GM12865 (cell line): ENCODE data around the gene UMODL1.

Experiments
- DNase-seq: peaks from one replicate; pipeline ENCODE4 v3.0.0; 2010; ENCODE audit warnings: low read depth
- H3K4me3 ChIP-seq: 2 replicates; pipeline ENCODE4 v1.5.1; 2011; ENCODE audit warnings: mild to moderate bottlenecking, low read depth, low read length, control low read depth
- TF ChIP-seq, protein P1 (sequence below): IDR thresholded peaks from 2 replicates; pipeline ENCODE4 v1.5.1; 2011; ENCODE audit warnings: low read length, control low read depth, low read depth, inconsistent platforms; ENCODE audit not compliant: insufficient read depth; ENCODE audit errors: missing control alignments

Gene UMODL1

GRCh38 chr21:42089665-42090310 is 18.7 kb downstream of the UMODL1 start:
- H3K4me3 ChIP-seq = no peak overlapping the region
- TF ChIP-seq, protein P1, sequence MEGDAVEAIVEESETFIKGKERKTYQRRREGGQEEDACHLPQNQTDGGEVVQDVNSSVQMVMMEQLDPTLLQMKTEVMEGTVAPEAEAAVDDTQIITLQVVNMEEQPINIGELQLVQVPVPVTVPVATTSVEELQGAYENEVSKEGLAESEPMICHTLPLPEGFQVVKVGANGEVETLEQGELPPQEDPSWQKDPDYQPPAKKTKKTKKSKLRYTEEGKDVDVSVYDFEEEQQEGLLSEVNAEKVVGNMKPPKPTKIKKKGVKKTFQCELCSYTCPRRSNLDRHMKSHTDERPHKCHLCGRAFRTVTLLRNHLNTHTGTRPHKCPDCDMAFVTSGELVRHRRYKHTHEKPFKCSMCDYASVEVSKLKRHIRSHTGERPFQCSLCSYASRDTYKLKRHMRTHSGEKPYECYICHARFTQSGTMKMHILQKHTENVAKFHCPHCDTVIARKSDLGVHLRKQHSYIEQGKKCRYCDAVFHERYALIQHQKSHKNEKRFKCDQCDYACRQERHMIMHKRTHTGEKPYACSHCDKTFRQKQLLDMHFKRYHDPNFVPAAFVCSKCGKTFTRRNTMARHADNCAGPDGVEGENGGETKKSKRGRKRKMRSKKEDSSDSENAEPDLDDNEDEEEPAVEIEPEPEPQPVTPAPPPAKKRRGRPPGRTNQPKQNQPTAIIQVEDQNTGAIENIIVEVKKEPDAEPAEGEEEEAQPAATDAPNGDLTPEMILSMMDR = no peak
- DNase-seq = no peak

- no peak for DNase-seq
- no peak overlapping the region for H3K4me3 ChIP-seq
- TF ChIP-seq, protein P1 = no peak
Observed at GRCh38 chr21:42091899-42092508, 20.9 kb downstream of the UMODL1 start.

DNA sequence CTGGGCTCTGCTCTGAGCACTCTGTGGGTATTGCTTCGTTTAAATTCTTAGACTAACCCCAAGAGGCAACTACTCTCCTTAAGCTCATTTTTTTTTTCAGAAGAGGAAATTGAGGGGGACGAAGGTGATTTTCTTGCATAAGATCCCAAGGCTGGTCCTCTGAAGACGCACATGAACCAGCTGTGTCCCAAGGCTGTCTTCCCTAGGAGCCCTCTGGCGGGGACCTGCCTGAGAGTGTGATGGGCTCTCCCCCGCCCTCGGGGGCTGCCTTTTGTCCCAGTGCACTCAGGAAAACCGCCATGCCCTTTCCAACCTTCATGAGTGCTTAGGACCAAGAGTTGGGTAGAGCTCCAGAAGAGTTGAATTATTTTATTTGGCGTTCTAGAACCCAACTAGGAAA is 21.7 kb downstream of the UMODL1 start:
- DNase-seq = no peak
- TF ChIP-seq, protein P1 = no peak
- no peak overlapping the region for H3K4me3 ChIP-seq

- H3K4me3 ChIP-seq = no peak overlapping the region
- no peak for DNase-seq
- TF ChIP-seq, protein P1 = no peak
Observed at GRCh38 chr21:42093186-42093585, 22.1 kb downstream of the UMODL1 start.

DNA sequence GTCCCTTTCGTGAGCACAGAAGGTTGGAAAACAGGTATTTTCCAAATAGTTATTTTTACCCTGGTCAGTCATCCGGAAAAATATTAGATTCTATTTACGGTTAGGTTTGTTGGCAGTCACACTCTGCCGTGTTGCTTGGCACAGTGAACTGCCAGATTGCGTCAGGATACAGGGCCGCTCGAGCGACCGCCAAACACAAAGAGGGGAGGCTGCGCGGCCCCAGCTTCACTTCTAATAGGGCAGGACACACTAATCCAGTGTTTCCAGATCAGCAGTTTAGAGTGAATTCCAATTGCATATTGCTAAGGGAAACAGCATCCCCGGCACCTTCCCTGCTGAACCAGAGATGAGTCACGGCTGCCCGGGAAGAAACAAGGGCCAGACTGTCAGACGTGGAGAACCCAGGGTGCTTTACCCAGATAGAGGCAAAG is 22.9 kb downstream of the UMODL1 start:
- no peak for DNase-seq
- TF ChIP-seq, protein P1 = no peak
- H3K4me3 ChIP-seq = no peak overlapping the region

DNA sequence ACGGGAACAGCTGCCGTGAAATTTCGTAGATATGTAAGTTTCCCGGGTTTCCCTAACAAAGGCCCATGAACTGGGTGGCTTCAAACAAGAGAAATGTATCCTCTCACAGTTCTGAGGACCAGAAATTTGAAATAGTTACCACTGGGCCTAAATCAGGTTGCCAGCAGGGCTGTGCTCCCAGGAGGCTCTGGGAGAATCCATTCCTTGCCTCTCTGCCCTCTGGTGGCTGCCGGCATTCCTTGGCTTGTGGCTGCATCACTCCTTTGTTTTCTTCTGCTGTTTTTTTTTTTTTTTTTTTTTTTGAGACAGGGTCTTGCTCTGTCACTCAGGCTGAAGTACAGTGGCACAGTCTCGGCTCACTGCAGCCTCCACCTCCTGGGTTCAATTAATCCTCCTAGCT is 23.7 kb downstream of the UMODL1 start:
- TF ChIP-seq, protein P1 = no peak
- DNase-seq = no peak
- no peak overlapping the region for H3K4me3 ChIP-seq

GRCh38 chr21:42095581-42095980 is 24.5 kb downstream of the UMODL1 start:
- H3K4me3 ChIP-seq = no peak overlapping the region
- DNase-seq = no peak
- TF ChIP-seq, protein P1 = no peak
